Sigmoid colon (tissue), 7 donors: ENCODE measurements around the gene RALY. TPM values are rescaled to one million over a fixed set of nuclear protein-coding genes. Genes with fewer than 3 reads are reported as not detected.

Source experiments
- DNase-seq: peaks from one replicate; pipeline ENCODE4 v3.0.0-alpha.2; 2019
- H3K27ac ChIP-seq, 4 donors: fragments of 200-600 bp; sonication (generic); one replicate each; pipeline ENCODE4 v1.5.1; 2016 to 2019; ENCODE audit warnings: mild to moderate bottlenecking in 1 of 4
- H3K27me3 ChIP-seq, 3 donors: fragments of 200-600 bp; sonication (generic); one replicate each; pipeline ENCODE4 v1.5.1; 2019; ENCODE audit warnings: mild to moderate bottlenecking in 1 of 3
- H3K36me3 ChIP-seq, 4 donors: fragments of 200-600 bp; sonication (generic); one replicate each; pipeline ENCODE4 v1.5.1; 2016 to 2019
- H3K4me1 ChIP-seq, 4 donors: fragments of 200-600 bp; sonication (generic); one replicate each; pipeline ENCODE4 v1.5.1; 2017 to 2019
- H3K4me3 ChIP-seq, 4 donors: fragments of 200-600 bp; sonication (generic); one replicate each; pipeline ENCODE4 v1.5.1; 2017 to 2019; ENCODE audit warnings: mild to moderate bottlenecking in 2 of 4, moderate library complexity in 1 of 4
- H3K9me3 ChIP-seq, 4 donors: fragments of 200-600 bp in 3 of 4; sonication (generic) in 3 of 4; one replicate each; pipeline versions ENCODE4 v1.5.1 to v1.6.1; 2013 to 2019
- EP300 ChIP-seq, 4 donors: sonication (generic); formaldehyde crosslinking; IDR thresholded peaks; one replicate each; pipeline ENCODE4 v1.6.1; 2017; ENCODE audit warnings: antibody characterized with exemption in 4 of 4
- POLR2A ChIP-seq, 2 donors: fragments of 450-650 bp; IDR thresholded peaks; one replicate each; pipeline ENCODE4 v1.6.1; 2016; ENCODE audit warnings: antibody characterized with exemption in 2 of 2, mild to moderate bottlenecking in 2 of 2, moderate library complexity in 2 of 2
- POLR2AphosphoS5 ChIP-seq, 4 donors: sonication (generic); formaldehyde crosslinking; IDR thresholded peaks; one replicate each; pipeline ENCODE4 v1.6.1; 2017; ENCODE audit warnings: antibody characterized with exemption in 4 of 4
- WGBS, 2 donors: extraction: QIAGEN DNeasy Blood & Tissue Kit; methylation state at CpG; one replicate each; pipeline ENCODE4 v1.1.7; 2013; 5-methylcytosine and 5-hydroxymethylcytosine counted together
- intact Hi-C: fragments of 100-400 bp; cut with DNase I; formaldehyde crosslinking; loops from one replicate; pipeline ENCODE4 v1.15.1; 2023
- polyA plus RNA-seq, 3 donors: library from polyadenylated mRNA; stranded (reverse); fragments of 200-250 nt; gene quantifications; one replicate each; pipeline ENCODE4 v1.2.3, GENCODE V29; 2013
- total RNA-seq, 4 donors: library from RNA; depleted of rRNA; stranded (reverse); fragments of >200 nt; gene quantifications; one replicate each; pipeline ENCODE4 v1.1.0, GENCODE V29; 2016
- TF ChIP-seq, protein P1 (sequence below), 4 experiments: fragments of 450-650 bp in 3 of 4; fragments of 200-600 bp in 1 of 4; IDR thresholded peaks; one replicate each; pipeline ENCODE4 v1.5.1; 2016 to 2019; ENCODE audit warnings: antibody characterized with exemption in 4 of 4, mild to moderate bottlenecking in 3 of 4, moderate library complexity in 2 of 4
- donor health status: healthy with polysubstance abuse.
- donor health status: Bipolar disorder and iron deficiency.
- donor health status: healthy.

The RALY gene
- total and polyA plus RNA-seq, 7 donors: 75.1 to 233 (median 94.5) TPM

DNA sequence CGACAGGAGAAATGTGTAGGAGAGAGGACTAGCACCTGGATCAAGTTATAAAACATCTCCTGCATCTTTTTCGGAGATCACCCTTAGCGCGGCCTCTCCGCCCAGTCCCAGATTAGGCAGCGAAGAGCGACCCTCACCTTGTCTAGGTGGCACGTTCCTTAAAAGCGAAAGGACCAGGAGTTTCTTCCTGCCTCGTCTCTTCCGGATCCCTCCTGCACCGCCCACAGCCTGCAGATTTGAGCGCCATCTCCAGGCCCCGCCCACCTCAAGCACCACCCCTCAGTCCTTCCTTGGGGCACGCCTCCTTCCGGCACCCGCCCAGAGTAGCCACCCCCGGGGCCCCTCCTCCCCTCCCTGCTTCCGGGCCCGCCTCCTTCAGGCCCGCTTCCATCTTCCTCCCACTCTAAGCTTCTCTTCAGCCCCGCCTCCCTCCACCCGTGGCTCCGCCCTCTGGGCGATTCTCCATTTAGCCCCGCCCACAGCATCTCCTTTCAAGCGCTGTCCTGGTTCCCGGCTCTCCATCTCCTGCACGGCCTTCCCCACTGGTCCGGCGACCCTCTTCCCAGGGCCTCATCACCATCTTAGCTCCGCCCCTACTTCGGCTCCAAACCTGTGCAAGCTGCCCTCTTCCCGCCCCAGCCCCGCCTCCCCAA lies 662 bp upstream of the RALY start:
- peak; percentile 100 for DNase-seq
- no peaks in the 10 kb centered on the region for H3K36me3 ChIP-seq
- 0 to 1% methylated on average over 35 of the region's 35 CpGs for WGBS, 2 donors
- no peaks in the 10 kb centered on the region for H3K9me3 ChIP-seq
- H3K4me3 ChIP-seq: peak overlapping the region; percentile 67 to 96 (median 91)
- peak overlapping the region; percentile 97 to 99 (median 99) for H3K27ac ChIP-seq
- H3K4me1 ChIP-seq: peaks cover 0 to 50% (median 40%) of the 10 kb centered on the region in 4 donors
- intact Hi-C loops: loop anchor here (2.0 to 5.0 kb wide), 2 partner anchors 22 to 181 kb away; partner anchors contain the start of gene CHMP4B
- TF ChIP-seq POLR2A (IDR thresholded peaks at IDR 0.05) (peak; percentile 44 to 61), EP300 (IDR thresholded peaks at IDR 0.05) (no peak), POLR2AphosphoS5 (IDR thresholded peaks at IDR 0.05) (peak; percentile 49 to 87 (median 76))
- TF ChIP-seq, protein P1, sequence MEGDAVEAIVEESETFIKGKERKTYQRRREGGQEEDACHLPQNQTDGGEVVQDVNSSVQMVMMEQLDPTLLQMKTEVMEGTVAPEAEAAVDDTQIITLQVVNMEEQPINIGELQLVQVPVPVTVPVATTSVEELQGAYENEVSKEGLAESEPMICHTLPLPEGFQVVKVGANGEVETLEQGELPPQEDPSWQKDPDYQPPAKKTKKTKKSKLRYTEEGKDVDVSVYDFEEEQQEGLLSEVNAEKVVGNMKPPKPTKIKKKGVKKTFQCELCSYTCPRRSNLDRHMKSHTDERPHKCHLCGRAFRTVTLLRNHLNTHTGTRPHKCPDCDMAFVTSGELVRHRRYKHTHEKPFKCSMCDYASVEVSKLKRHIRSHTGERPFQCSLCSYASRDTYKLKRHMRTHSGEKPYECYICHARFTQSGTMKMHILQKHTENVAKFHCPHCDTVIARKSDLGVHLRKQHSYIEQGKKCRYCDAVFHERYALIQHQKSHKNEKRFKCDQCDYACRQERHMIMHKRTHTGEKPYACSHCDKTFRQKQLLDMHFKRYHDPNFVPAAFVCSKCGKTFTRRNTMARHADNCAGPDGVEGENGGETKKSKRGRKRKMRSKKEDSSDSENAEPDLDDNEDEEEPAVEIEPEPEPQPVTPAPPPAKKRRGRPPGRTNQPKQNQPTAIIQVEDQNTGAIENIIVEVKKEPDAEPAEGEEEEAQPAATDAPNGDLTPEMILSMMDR (IDR thresholded peaks at IDR 0.05): no peak
- H3K27me3 ChIP-seq: no peaks in the 10 kb centered on the region

DNA sequence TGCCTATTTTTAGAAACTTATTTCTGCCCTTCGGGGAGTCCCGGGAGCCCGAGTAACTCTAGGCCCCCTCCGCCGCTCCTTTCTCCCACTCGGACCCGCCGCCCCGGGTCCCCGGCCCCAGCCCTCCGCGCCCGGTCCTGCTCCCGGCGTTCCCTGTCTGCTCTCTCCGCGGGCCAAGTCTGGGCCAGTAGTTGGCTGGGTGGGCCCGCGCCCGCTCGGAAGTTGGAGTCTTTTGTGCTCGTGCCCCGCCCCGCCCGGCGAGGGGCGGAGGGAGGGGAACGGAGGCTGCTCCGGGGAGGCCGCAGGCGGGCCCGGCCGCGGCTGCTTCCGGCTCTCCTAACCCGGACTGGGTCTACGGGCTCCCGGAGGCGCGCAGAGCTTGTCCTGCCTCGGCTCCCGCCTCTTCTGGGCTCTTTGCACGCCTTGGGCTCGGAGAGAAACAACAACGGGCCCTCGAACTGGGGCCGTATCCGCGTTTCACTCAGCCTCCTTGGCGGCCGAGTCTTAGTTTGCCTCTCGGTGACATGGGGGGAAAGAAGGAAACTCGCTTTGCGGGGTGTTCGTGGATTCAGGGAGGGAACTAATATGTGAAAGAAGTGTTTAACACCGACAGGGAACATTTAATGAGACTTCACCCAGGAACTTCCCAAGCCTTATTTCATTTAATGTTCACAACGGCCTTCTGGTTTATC lies 657 bp downstream of the RALY start:
- H3K27ac ChIP-seq: peak overlapping the region; percentile 97 to 99 (median 99)
- H3K36me3 ChIP-seq: no peaks in the 10 kb centered on the region
- no peaks in the 10 kb centered on the region for H3K27me3 ChIP-seq
- TF ChIP-seq, protein P1 (IDR thresholded peaks at IDR 0.05): no peak
- TF ChIP-seq POLR2AphosphoS5 (IDR thresholded peaks at IDR 0.05) (peak in 2 of 4 donors; percentile 12 to 51), POLR2A (IDR thresholded peaks at IDR 0.05) (peak in 1 of 2 donors; percentile 3)
- no peaks in the 10 kb centered on the region for H3K9me3 ChIP-seq
- peak; percentile 91 for DNase-seq
- peak overlapping the region; percentile 67 to 96 (median 91) for H3K4me3 ChIP-seq
- intact Hi-C loops: loop anchor here (2.0 to 5.0 kb wide), 2 partner anchors 118 to 182 kb away; partner anchors contain the start of genes CHMP4B and EIF2S2
- H3K4me1 ChIP-seq: peaks cover 0 to 63% (median 52%) of the 10 kb centered on the region in 4 donors
- 0 to 1% methylated on average over 57 of the region's 57 CpGs for WGBS, 2 donors

DNA sequence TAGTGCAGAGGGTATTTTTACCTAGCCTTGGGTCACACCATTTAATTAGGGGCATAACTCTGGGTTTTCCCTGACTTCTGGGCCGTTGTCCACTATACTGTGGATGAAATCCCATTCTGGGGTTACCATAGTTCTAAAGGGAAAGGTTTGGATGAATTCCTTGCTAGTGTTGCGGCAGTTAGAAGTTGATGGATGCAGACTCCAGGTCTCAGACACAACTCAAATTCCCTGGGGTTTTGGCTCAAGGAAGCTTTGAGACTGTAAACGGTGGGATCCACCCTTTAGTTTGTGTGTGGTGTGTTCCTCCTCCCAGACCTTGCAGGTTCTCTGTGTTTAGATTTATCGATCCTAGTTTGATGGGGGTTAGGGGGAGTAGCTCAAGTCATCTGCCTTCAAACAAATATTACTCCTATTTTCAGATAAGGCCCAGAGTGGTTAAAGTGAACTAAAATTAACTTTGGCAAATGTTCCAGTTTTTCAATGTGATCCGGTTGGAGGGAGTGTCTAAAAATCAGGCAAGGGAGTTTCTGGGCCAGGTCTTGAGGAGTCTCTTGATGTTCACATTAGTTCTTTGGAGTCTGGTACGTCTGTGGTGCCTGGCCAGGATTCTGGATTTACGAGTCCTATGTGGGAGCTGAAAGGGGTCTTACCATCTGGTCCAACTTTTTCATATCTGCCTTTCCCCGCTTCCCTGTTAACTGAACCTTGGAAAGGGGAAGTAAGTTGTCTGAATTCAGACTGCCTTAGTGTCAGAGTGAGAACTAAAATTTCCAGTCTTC lies 1.5 kb downstream of the RALY start:
- H3K4me3 ChIP-seq: peak overlapping the region; percentile 67 to 96 (median 91)
- TF ChIP-seq, protein P1 (IDR thresholded peaks at IDR 0.05): no peak
- no peak for TF ChIP-seq POLR2AphosphoS5 (IDR thresholded peaks at IDR 0.05)
- no peak for TF ChIP-seq POLR2A (IDR thresholded peaks at IDR 0.05)
- WGBS, 2 donors: 4 to 16% methylated on average over 8 of the region's 8 CpGs
- H3K36me3 ChIP-seq: no peaks in the 10 kb centered on the region
- H3K4me1 ChIP-seq: peaks cover 0 to 72% (median 61%) of the 10 kb centered on the region in 4 donors
- no peak for DNase-seq
- H3K27ac ChIP-seq: peak overlapping the region; percentile 97 to 99 (median 99)
- intact Hi-C loops: loop anchor here (2.0 to 5.0 kb wide), 2 partner anchors 72 to 118 kb away; partner anchors contain the start of gene EIF2S2
- H3K9me3 ChIP-seq: no peaks in the 10 kb centered on the region
- no peaks in the 10 kb centered on the region for H3K27me3 ChIP-seq

DNA sequence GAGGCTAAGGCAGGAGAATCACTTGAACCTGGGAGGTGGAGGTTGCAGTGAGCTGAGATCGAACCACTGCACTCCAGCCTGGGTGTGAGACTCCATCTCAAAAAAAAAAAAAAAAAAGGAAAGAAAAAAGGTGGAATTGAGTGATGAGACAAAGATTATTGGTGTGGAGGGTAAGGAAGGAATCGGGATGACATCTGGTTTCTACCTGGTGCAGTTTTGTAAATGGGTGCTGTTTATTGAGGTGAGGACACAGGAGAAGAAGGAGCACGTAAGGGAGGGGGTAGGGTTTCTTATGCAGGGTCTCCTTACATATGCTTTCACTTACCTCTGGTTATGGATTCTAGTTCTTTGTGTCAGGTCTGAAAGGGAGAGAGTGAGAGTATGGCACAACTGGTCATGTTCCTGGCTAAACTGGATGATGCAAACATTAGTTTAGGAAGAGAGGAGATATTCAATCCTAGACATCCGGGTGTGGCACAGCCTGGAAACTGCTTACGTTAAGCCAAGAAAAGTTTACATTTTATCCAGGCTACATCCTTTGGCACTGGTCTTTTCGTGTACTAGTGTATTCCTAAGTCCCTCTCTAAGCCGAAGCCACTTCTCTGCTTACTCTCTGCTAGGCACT lies 5.4 kb downstream of the RALY start:
- H3K9me3 ChIP-seq: no peaks in the 10 kb centered on the region
- TF ChIP-seq POLR2AphosphoS5 (IDR thresholded peaks at IDR 0.05) (no peak), EP300 (IDR thresholded peaks at IDR 0.05) (no peak), POLR2A (IDR thresholded peaks at IDR 0.05) (no peak)
- TF ChIP-seq, protein P1 (IDR thresholded peaks at IDR 0.05): no peak
- WGBS, 2 donors: 53 to 75% methylated on average over 7 of the region's 7 CpGs
- peaks cover 0 to 81% (median 67%) of the 10 kb centered on the region in 4 donors for H3K4me1 ChIP-seq
- DNase-seq: no peak
- H3K4me3 ChIP-seq: no peak overlapping the region
- H3K27me3 ChIP-seq: no peaks in the 10 kb centered on the region
- H3K36me3 ChIP-seq: no peaks in the 10 kb centered on the region
- intact Hi-C loops: loop anchor here (5.0 kb wide), 1 partner anchor 68 kb away; no protein-coding TSS in a partner anchor
- H3K27ac ChIP-seq: no peak overlapping the region
